Measurements from ENCODE around the gene RAB7B.

- TF ChIP-seq, protein P1, sequence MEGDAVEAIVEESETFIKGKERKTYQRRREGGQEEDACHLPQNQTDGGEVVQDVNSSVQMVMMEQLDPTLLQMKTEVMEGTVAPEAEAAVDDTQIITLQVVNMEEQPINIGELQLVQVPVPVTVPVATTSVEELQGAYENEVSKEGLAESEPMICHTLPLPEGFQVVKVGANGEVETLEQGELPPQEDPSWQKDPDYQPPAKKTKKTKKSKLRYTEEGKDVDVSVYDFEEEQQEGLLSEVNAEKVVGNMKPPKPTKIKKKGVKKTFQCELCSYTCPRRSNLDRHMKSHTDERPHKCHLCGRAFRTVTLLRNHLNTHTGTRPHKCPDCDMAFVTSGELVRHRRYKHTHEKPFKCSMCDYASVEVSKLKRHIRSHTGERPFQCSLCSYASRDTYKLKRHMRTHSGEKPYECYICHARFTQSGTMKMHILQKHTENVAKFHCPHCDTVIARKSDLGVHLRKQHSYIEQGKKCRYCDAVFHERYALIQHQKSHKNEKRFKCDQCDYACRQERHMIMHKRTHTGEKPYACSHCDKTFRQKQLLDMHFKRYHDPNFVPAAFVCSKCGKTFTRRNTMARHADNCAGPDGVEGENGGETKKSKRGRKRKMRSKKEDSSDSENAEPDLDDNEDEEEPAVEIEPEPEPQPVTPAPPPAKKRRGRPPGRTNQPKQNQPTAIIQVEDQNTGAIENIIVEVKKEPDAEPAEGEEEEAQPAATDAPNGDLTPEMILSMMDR (conservative IDR thresholded peaks at IDR 0.05; ENCODE audit: low read length): no peak
- no peak for TF ChIP-seq EZH2phosphoT487 (IDR thresholded peaks at IDR 0.05; ENCODE audit: borderline replicate concordance, low read depth, low read length)
Measured at GRCh38 chr1:205969229-205969628, 34.0 kb downstream of the RAB7B start.
